Thyroid gland (tissue), 4 donors: ENCODE data around the gene RGP1. TPM values are rescaled to one million over a fixed set of nuclear protein-coding genes. Genes with fewer than 3 reads are reported as not detected.

Experiments used
- DNase-seq, 2 donors: peaks; one replicate each; pipeline ENCODE4 v3.0.0-alpha.2; 2019
- H3K27ac ChIP-seq, 3 donors: fragments of 200-600 bp; sonication (generic); 1 replicate in 2 of 3; 2 replicates in 1 of 3; pipeline ENCODE4 v1.5.1; 2016 to 2019; ENCODE audit warnings: mild to moderate bottlenecking in 1 of 3, moderate library complexity in 1 of 3
- H3K27me3 ChIP-seq: fragments of 200-600 bp; sonication (generic); one replicate; pipeline ENCODE4 v1.5.1; 2019
- H3K36me3 ChIP-seq, 2 donors: fragments of 200-600 bp; sonication (generic); one replicate each; pipeline ENCODE4 v1.5.1; 2016 to 2019
- H3K4me1 ChIP-seq, 2 donors: fragments of 200-600 bp; sonication (generic); one replicate each; pipeline ENCODE4 v1.5.1; 2017 to 2019
- H3K4me3 ChIP-seq, 3 donors: fragments of 200-600 bp; sonication (generic); replicated peaks in 1 of 3; 1 replicate in 2 of 3; 2 replicates in 1 of 3; pipeline ENCODE4 v1.5.1; 2016; ENCODE audit warnings: mild to moderate bottlenecking in 1 of 3
- H3K9me3 ChIP-seq: fragments of 200-600 bp; sonication (generic); one replicate; pipeline ENCODE4 v1.5.1; 2017
- CTCF ChIP-seq, 6 experiments: fragments of 200-600 bp in 3 of 6; fragments of 450-650 bp in 3 of 6; sonication (generic) in 3 of 6; IDR thresholded peaks; one replicate each; pipeline ENCODE4 v1.5.1; 2016 to 2019; ENCODE audit warnings: antibody characterized with exemption in 6 of 6, mild to moderate bottlenecking in 2 of 6, inconsistent platforms in 1 of 6, moderate library complexity in 1 of 6
- POLR2A ChIP-seq, 2 donors: fragments of 450-650 bp; IDR thresholded peaks; one replicate each; pipeline ENCODE4 v1.6.1; 2017; ENCODE audit warnings: antibody characterized with exemption in 2 of 2, mild to moderate bottlenecking in 2 of 2, moderate library complexity in 1 of 2
- whole genome bisulfite sequencing, 2 donors: methylation state at CpG; one replicate each; pipeline ENCODE4 v1.1.5; 2017; 5-methylcytosine and 5-hydroxymethylcytosine counted together
- intact Hi-C: fragments of 100-400 bp; cut with DNase I; formaldehyde crosslinking; loops from one replicate; pipeline ENCODE4 v1.15.1; 2023
- total RNA-seq, 4 donors: library from RNA; depleted of rRNA; stranded (reverse); fragments of >200 nt; gene quantifications; one replicate each; pipeline ENCODE4 v1.2.3, GENCODE V29; 2016

The RGP1 gene
- total RNA-seq, 4 donors from 2014 or later: 25.4 to 34.0 (median 30.2) TPM

DNA sequence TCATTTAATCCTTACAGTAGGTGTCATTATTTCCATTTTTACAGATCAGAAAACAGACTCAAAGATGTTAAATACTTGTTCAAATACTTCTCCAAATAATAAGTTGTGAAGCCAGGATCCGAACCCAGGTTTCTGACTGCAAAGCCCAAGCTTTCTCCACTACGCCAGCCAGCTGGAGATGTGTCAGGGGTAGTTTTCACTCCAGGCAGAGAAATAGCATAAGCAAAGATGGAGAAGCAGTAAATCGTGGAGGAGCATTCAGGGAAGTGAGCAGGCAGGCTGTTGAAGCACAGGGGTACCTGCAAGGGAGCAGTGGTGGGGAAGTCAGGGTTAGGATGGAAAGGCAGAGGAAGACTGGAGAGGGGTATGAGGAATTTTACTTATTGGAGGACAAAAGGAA is 20.0 kb upstream of the RGP1 start:
- no peak for DNase-seq
- Histone ChIP-seq H3K27me3 (no peaks in the 10 kb centered on the region), H3K27ac (peak overlapping the region in 2 of 3 donors; percentile 52 to 59), H3K9me3 (no peaks in the 10 kb centered on the region), H3K4me3 (no peak overlapping the region), H3K4me1 (peaks cover 50 to 55% of the 10 kb centered on the region in 2 donors), H3K36me3 (peaks cover 12 to 14% of the 10 kb centered on the region in 2 donors)
- TF ChIP-seq CTCF (IDR thresholded peaks at IDR 0.05): no peak
- no peak for TF ChIP-seq POLR2A (IDR thresholded peaks at IDR 0.05)
- intact Hi-C loops: loop anchor here (5.0 kb wide), 1 partner anchor 77 kb away; the partner anchor contains the start of gene SIT1
- 71 to 77% methylated on average over 3 of the region's 3 CpGs for WGBS, 2 donors

GRCh38 chr9:35729700-35730485 is 19.2 kb upstream of the RGP1 start:
- Histone ChIP-seq H3K36me3 (peaks cover 5 to 8% of the 10 kb centered on the region in 2 donors), H3K4me1 (peaks cover 50 to 55% of the 10 kb centered on the region in 2 donors), H3K4me3 (peak overlapping the region in 1 of 3 donors; percentile 82), H3K27ac (peak overlapping the region in 2 of 3 donors; percentile 17 to 59), H3K9me3 (no peaks in the 10 kb centered on the region), H3K27me3 (no peaks in the 10 kb centered on the region)
- intact Hi-C loops: loop anchor here (5.0 kb wide), 2 partner anchors 78 to 128 kb away; partner anchors contain the start of gene SIT1
- peak; percentile 6 to 27 for DNase-seq
- TF ChIP-seq CTCF (IDR thresholded peaks at IDR 0.05) (peak in 4 of 6 experiments; percentile 10 to 48 (median 40)), POLR2A (IDR thresholded peaks at IDR 0.05) (no peak)
- WGBS, 2 donors: 45 to 50% methylated on average over 6 of the region's 6 CpGs

DNA sequence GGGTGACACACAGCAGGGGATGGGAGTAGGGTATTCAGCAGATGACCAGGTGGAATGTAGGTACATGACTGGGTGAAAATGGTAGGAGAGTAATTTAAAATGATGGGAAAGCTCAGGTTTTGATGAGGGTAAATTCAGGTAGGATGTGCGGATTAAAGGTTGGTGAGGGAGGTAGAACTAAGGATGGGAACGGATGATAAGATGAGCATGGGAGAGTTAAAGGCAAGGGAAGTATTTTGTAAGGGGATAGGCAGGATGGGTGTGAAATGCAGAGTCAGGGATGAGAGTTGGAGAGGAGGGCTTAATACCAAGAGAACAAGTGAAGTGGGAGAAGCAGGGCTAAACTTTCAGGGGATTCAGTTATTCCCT is 18.6 kb upstream of the RGP1 start:
- peak overlapping the region in 2 of 3 donors; percentile 89 to 96 for H3K27ac ChIP-seq
- 78 to 81% methylated on average over 2 of the region's 2 CpGs for WGBS, 2 donors
- no peaks in the 10 kb centered on the region for H3K9me3 ChIP-seq
- peaks cover 7 to 8% of the 10 kb centered on the region in 2 donors for H3K36me3 ChIP-seq
- H3K4me3 ChIP-seq: peak overlapping the region in 1 of 3 donors; percentile 82
- intact Hi-C loops: loop anchor here (5.0 kb wide), 1 partner anchor 128 kb away; no protein-coding TSS in a partner anchor
- no peaks in the 10 kb centered on the region for H3K27me3 ChIP-seq
- peaks cover 50 to 55% of the 10 kb centered on the region in 2 donors for H3K4me1 ChIP-seq
- no peak for DNase-seq
- no peak for TF ChIP-seq CTCF (IDR thresholded peaks at IDR 0.05)
- TF ChIP-seq POLR2A (IDR thresholded peaks at IDR 0.05): no peak

- DNase-seq: no peak
- Histone ChIP-seq H3K27me3 (no peaks in the 10 kb centered on the region), H3K9me3 (no peaks in the 10 kb centered on the region), H3K4me1 (peaks cover 50 to 55% of the 10 kb centered on the region in 2 donors), H3K4me3 (peak overlapping the region; percentile 72 to 83 (median 82)), H3K36me3 (peaks cover 16 to 18% of the 10 kb centered on the region in 2 donors), H3K27ac (peak overlapping the region; percentile 88 to 96 (median 89))
- WGBS, 2 donors: 2% methylated on average over 18 to 23 of the region's 47 CpGs
- intact Hi-C loops: loop anchor here (5.0 kb wide), 1 partner anchor 129 kb away; no protein-coding TSS in a partner anchor
- TF ChIP-seq POLR2A (IDR thresholded peaks at IDR 0.05): no peak
- no peak for TF ChIP-seq CTCF (IDR thresholded peaks at IDR 0.05)
Observed at GRCh38 chr9:35731415-35732184, 17.5 kb upstream of the RGP1 start.
